Mucosa of rectum (tissue), 2 donors: Measurements from ENCODE around the gene CD44.

Source experiments
- H3K27ac ChIP-seq, 2 donors: one replicate each; pipeline ENCODE4 v1.7.0; 2013; ENCODE audit warnings: inconsistent platforms in 2 of 2, low read depth in 2 of 2, low read length in 2 of 2
- H3K27me3 ChIP-seq, 2 donors: one replicate each; pipeline ENCODE4 v1.7.0; 2013; ENCODE audit warnings: low read length in 2 of 2; ENCODE audit not compliant: control insufficient read depth in 2 of 2, insufficient read depth in 2 of 2
- H3K36me3 ChIP-seq, 2 donors: one replicate each; pipeline ENCODE4 v1.7.0; 2013; ENCODE audit warnings: low read length in 2 of 2; ENCODE audit not compliant: control insufficient read depth in 2 of 2, insufficient read depth in 2 of 2
- H3K4me1 ChIP-seq, 2 donors: one replicate each; pipeline ENCODE4 v1.7.0; 2013; ENCODE audit warnings: low read length in 2 of 2, mild to moderate bottlenecking in 1 of 2; ENCODE audit not compliant: control insufficient read depth in 2 of 2, insufficient read depth in 2 of 2
- H3K4me3 ChIP-seq, 2 donors: one replicate each; pipeline ENCODE4 v1.7.0; 2013; ENCODE audit warnings: low read length in 2 of 2
- H3K9ac ChIP-seq, 2 donors: one replicate each; pipeline ENCODE4 v1.7.0; 2013; ENCODE audit warnings: low read length in 2 of 2, low read depth in 1 of 2, mild to moderate bottlenecking in 1 of 2
- H3K9me3 ChIP-seq, 2 donors: one replicate each; pipeline ENCODE4 v1.7.0; 2013; ENCODE audit warnings: low read length in 2 of 2; ENCODE audit not compliant: control insufficient read depth in 2 of 2
- donor health status: healthy.
- donor health status: Normal muscosa, but diverticular disease.

Gene CD44

GRCh38 chr11:35280727-35281126 is 141.8 kb downstream of the CD44 start:
- Histone ChIP-seq H3K4me3 (no peak overlapping the region), H3K36me3 (no peaks in the 10 kb centered on the region), H3K27ac (peak overlapping the region in 1 of 2 donors; percentile 53), H3K9ac (no peak overlapping the region), H3K4me1 (peaks cover 0 to 4% of the 10 kb centered on the region in 2 donors), H3K27me3 (no peaks in the 10 kb centered on the region), H3K9me3 (no peaks in the 10 kb centered on the region)

- Histone ChIP-seq H3K27me3 (no peaks in the 10 kb centered on the region), H3K4me1 (no peaks in the 10 kb centered on the region), H3K9me3 (no peaks in the 10 kb centered on the region), H3K27ac (peak overlapping the region in 1 of 2 donors; percentile 18), H3K9ac (no peak overlapping the region), H3K36me3 (no peaks in the 10 kb centered on the region), H3K4me3 (no peak overlapping the region)
These were observed 142.3 kb downstream of the CD44 start for GRCh38 chr11:35281169-35281688.
